ENCODE measurements around the gene DUS4L.

Gene DUS4L

DNA sequence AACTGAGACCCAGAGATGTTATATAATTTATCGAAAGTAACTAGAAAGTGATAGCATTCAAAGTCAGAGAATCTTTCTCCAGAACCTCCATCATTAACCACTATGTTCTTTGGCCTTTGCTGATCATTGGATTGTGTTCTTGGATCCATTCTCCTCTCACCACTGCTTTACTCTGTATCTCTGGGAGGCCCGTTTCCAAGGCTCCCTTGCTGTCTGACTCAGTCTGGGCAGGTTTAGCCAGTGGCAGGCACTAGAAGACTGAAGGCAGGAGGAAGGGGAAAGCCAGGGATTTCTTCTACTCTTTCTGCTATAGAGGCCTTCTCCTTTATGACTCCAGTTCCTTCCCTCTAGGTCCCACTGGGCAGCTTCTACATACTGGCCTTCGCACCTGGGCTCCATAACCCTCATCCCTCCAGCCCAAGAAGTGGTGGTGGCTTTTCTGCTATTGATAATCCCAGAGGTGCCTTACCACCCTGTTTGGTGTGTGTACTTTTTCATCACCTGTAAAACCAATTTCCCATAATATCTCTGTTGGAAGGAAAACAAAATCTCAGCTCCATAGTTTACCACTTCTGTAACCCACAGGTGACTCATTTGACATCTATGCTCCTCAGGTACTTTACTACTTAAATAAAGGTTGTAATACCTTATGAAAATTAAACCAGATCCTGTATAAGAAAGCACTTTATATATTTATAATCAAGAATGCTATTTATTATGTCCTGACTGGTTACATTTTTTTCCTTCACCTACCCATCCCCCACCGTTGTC, 52.3 kb downstream of the DUS4L start:
- no peak for DNase-seq

GRCh38 chr7:107622429-107622828, 58.7 kb downstream of the DUS4L start:
- DNase-seq, result peak; percentile 81 to 92

DNA sequence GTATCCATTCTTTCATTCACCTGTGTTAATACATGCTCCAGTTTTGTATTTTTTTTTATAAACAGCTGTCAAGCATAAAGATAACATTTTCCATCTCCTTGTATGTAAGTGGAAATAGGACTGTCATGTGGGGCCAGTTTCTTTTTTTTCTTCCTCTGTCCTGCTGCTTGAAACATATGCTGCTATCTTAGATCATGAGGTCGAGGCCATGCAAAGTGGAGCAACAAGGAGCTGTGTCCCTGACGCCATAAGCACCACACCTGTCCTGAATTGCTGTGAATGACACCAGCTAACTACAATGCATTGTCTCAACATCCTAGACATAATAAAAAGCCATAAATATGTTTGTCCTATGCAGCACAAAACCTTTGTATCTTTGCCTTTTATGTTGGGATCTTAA, 59.1 kb downstream of the DUS4L start:
- DNase-seq, result no peak

- DNase-seq, result no peak
Observed at GRCh38 chr7:107627002-107627401, 63.2 kb downstream of the DUS4L start.
